Adipose tissue (tissue), 3 donors: ENCODE measurements around the gene CLCF1. TPM values are rescaled to one million over a fixed set of nuclear protein-coding genes. Genes with fewer than 3 reads are reported as not detected.

ENCODE experiments used
- H3K27ac ChIP-seq: one replicate; pipeline ENCODE4 v1.5.1; 2013; ENCODE audit warnings: low read depth, low read length
- WGBS, 3 donors: extraction: QIAGEN DNeasy Blood & Tissue Kit; methylation state at CpG; one replicate each; pipeline ENCODE4 v1.1.7; 2013; 5-methylcytosine and 5-hydroxymethylcytosine counted together
- polyA plus RNA-seq, 3 donors: library from polyadenylated mRNA; stranded (reverse); fragments of 200-250 nt; gene quantifications; one replicate each; pipeline ENCODE4 v1.2.3, GENCODE V29; 2013
- donor health status: healthy with polysubstance abuse.
- donor health status: Bipolar disorder and iron deficiency.
- donor health status: healthy.

The CLCF1 gene
- polyA plus RNA-seq, 3 donors, result 2.7 to 17.4 (median 9.9) TPM

GRCh38 chr11:67381244-67381972, 8.0 kb upstream of the CLCF1 start:
- no peak overlapping the region for H3K27ac ChIP-seq
- 64 to 79% (median 64%) methylated on average over 13 of the region's 13 CpGs for WGBS, 3 donors

GRCh38 chr11:67379061-67380058, 6.0 kb upstream of the CLCF1 start:
- 61 to 77% (median 62%) methylated on average over 23 of the region's 23 CpGs for WGBS, 3 donors
- H3K27ac ChIP-seq, result no peak overlapping the region

- WGBS, 3 donors, result 89 to 94% (median 92%) methylated on average over 4 of the region's 4 CpGs
- H3K27ac ChIP-seq, result no peak overlapping the region
Measured at GRCh38 chr11:67378544-67378943, 5.1 kb upstream of the CLCF1 start.

- H3K27ac ChIP-seq, result no peak overlapping the region
- 76 to 87% (median 87%) methylated on average over 6 of the region's 6 CpGs for WGBS, 3 donors
Measured at GRCh38 chr11:67376873-67377808, 3.7 kb upstream of the CLCF1 start.

GRCh38 chr11:67376063-67376820, 2.8 kb upstream of the CLCF1 start:
- WGBS, 3 donors, result 78 to 81% (median 81%) methylated on average over 7 of the region's 7 CpGs
- no peak overlapping the region for H3K27ac ChIP-seq

- WGBS, 3 donors, result 53 to 57% (median 54%) methylated on average over 14 to 15 of the region's 15 CpGs
- no peak overlapping the region for H3K27ac ChIP-seq
Measured at GRCh38 chr11:67375320-67376055, 2.1 kb upstream of the CLCF1 start.

GRCh38 chr11:67374571-67375281, 1.3 kb upstream of the CLCF1 start:
- 23 to 34% (median 24%) methylated on average over 9 of the region's 9 CpGs for WGBS, 3 donors
- no peak overlapping the region for H3K27ac ChIP-seq

GRCh38 chr11:67373648-67374570, 511 bp upstream of the CLCF1 start:
- H3K27ac ChIP-seq, result peak overlapping the region; percentile 83
- WGBS, 3 donors, result 5 to 6% (median 6%) methylated on average over 35 to 40 of the region's 40 CpGs

- 1 to 2% (median 1%) methylated on average over 50 to 78 of the region's 78 CpGs for WGBS, 3 donors
- peak overlapping the region; percentile 83 for H3K27ac ChIP-seq
Measured at GRCh38 chr11:67372321-67372992, 941 bp downstream of the CLCF1 start.

- 14 to 21% (median 16%) methylated on average over 11 to 16 of the region's 16 CpGs for WGBS, 3 donors
- no peak overlapping the region for H3K27ac ChIP-seq
Measured at GRCh38 chr11:67371911-67372320, 1.5 kb downstream of the CLCF1 start.

- WGBS, 3 donors, result 38 to 47% (median 39%) methylated on average over 8 of the region's 8 CpGs
Measured at GRCh38 chr11:67371189-67371910, 2.0 kb downstream of the CLCF1 start.

GRCh38 chr11:67370351-67371076, 2.9 kb downstream of the CLCF1 start:
- 53 to 58% (median 56%) methylated on average over 14 of the region's 14 CpGs for WGBS, 3 donors
- H3K27ac ChIP-seq, result no peak overlapping the region

More at GRCh38 chr11:67371189-67371910, 2.0 kb downstream of the CLCF1 start:
- no peak overlapping the region for H3K27ac ChIP-seq

GRCh38 chr11:67369801-67370284, 3.6 kb downstream of the CLCF1 start:
- WGBS, 3 donors, result 39 to 69% (median 47%) methylated on average over 12 of the region's 12 CpGs
- no peak overlapping the region for H3K27ac ChIP-seq
